IMR-90 (cell line): Measurements from ENCODE around the gene EMC8. TPM values are rescaled to one million over a fixed set of nuclear protein-coding genes. Genes with fewer than 3 reads are reported as not detected.

Experiments
- ATAC-seq: fragments of 200-7000 bp; cut with Tn5 transposase; 2 replicates; pipeline ENCODE4 v1.9.1; 2020; ENCODE audit warnings: low read depth, mild to moderate bottlenecking, moderate library complexity
- BruUV-seq: library from RNA; stranded (reverse); fragments of 400-500 nt; replicated peaks from 2 replicates; lab custom pipeline; 2021; lab: Mats Ljungman, UMichigan
- CTCF ChIA-PET: fragments of 300-600 bp; formaldehyde crosslinking; extraction: SDS; loops from one replicate; lab custom pipeline; 2021; ENCODE audit warnings: antibody characterized with exemption; lab: Yijun Ruan, JAX
- POLR2A ChIA-PET: fragments of 300-600 bp; sonication (Branson Sonifier 250); formaldehyde crosslinking; loops from one replicate; lab custom pipeline; 2022; ENCODE audit warnings: antibody characterized with exemption; ENCODE audit not compliant: unreplicated experiment; lab: Charles Lee
- DNase-seq: peaks from one replicate; pipeline ENCODE4 v3.0.0; 2013
- H2AFZ ChIP-seq: replicated peaks from 2 replicates; pipeline ENCODE3; 2013; ENCODE audit warnings: low read length, mild to moderate bottlenecking; ENCODE audit not compliant: poor library complexity
- H2AK5ac ChIP-seq: 2 replicates; pipeline ENCODE4 v1.6.1; 2013; ENCODE audit warnings: low read depth, low read length, inconsistent platforms
- H2AK9ac ChIP-seq: replicated peaks from 2 replicates; pipeline ENCODE3; 2013; ENCODE audit warnings: mild to moderate bottlenecking, low read depth, low read length, moderate library complexity; ENCODE audit not compliant: poor library complexity
- H2BK120ac ChIP-seq: 2 replicates; pipeline ENCODE4 v1.6.1; 2013; ENCODE audit warnings: low read depth, low read length, inconsistent platforms
- H2BK15ac ChIP-seq: 3 replicates; pipeline ENCODE4 v1.6.1; 2013; ENCODE audit warnings: low read depth, low read length, inconsistent platforms
- H2BK20ac ChIP-seq: 2 replicates; pipeline ENCODE4 v1.6.1; 2013; ENCODE audit warnings: low read depth, mild to moderate bottlenecking, inconsistent platforms, low read length, moderate library complexity
- H2BK5ac ChIP-seq: 2 replicates; pipeline ENCODE4 v1.6.1; 2013; ENCODE audit warnings: mild to moderate bottlenecking, low read depth, low read length, inconsistent platforms; ENCODE audit not compliant: poor library complexity, severe bottlenecking
- H3K14ac ChIP-seq: replicated peaks from 2 replicates; pipeline ENCODE4 v1.6.1; 2013; ENCODE audit warnings: low read depth, low read length, inconsistent platforms
- H3K18ac ChIP-seq: 2 replicates; pipeline ENCODE4 v1.6.1; 2013; ENCODE audit warnings: low read depth, low read length, control low read depth
- H3K23ac ChIP-seq: 2 replicates; pipeline ENCODE4 v1.6.1; 2013; ENCODE audit warnings: low read depth, low read length, inconsistent platforms
- H3K27ac ChIP-seq: 2 replicates; pipeline ENCODE4 v1.5.1; 2013; ENCODE audit warnings: mild to moderate bottlenecking, control low read depth, low read length; ENCODE audit not compliant: insufficient read depth
- H3K27me3 ChIP-seq: 2 replicates; pipeline ENCODE4 v1.6.1; 2013; ENCODE audit warnings: low read length; ENCODE audit not compliant: control insufficient read depth, insufficient read depth
- H3K36me3 ChIP-seq: 2 replicates; pipeline ENCODE4 v1.6.1; 2013; ENCODE audit warnings: low read length, mixed read lengths; ENCODE audit not compliant: control insufficient read depth, insufficient read depth
- H3K4ac ChIP-seq: 2 replicates; pipeline ENCODE4 v1.6.1; 2013; ENCODE audit warnings: low read depth, low read length, inconsistent platforms
- H3K4me1 ChIP-seq: 2 replicates; pipeline ENCODE4 v1.6.1; 2013; ENCODE audit warnings: low read length, mixed read lengths; ENCODE audit not compliant: control insufficient read depth, insufficient read depth
- H3K4me2 ChIP-seq: 2 replicates; pipeline ENCODE4 v1.6.1; 2013; ENCODE audit warnings: low read depth, mild to moderate bottlenecking, control low read depth, low read length, moderate library complexity
- H3K4me3 ChIP-seq: 2 replicates; pipeline ENCODE4 v1.5.1; 2013; ENCODE audit warnings: low read depth, mild to moderate bottlenecking, control low read depth, low read length, moderate library complexity; ENCODE audit not compliant: insufficient read depth
- H3K56ac ChIP-seq: 2 replicates; pipeline ENCODE4 v1.6.1; 2013; ENCODE audit warnings: low read length, inconsistent platforms; ENCODE audit not compliant: insufficient read depth; ENCODE audit errors: extremely low read depth
- H3K79me1 ChIP-seq, 2 experiments: 2 replicates each; pipeline ENCODE4 v1.6.1; 2013; ENCODE audit warnings: low read length in 2 of 2, inconsistent platforms in 1 of 2, low read depth in 1 of 2
- H3K9ac ChIP-seq: 2 replicates; pipeline ENCODE4 v1.6.1; 2013; ENCODE audit warnings: low read depth, low read length, control low read depth
- H3K9me1 ChIP-seq: 2 replicates; pipeline ENCODE4 v1.6.1; 2013; ENCODE audit warnings: low read length, inconsistent platforms; ENCODE audit not compliant: insufficient read depth
- H3K9me3 ChIP-seq: 2 replicates; pipeline ENCODE4 v1.6.1; 2013; ENCODE audit warnings: low read length; ENCODE audit not compliant: control insufficient read depth, insufficient read depth
- H4K20me1 ChIP-seq: 2 replicates; pipeline ENCODE4 v1.6.1; 2013; ENCODE audit warnings: low read length, inconsistent platforms; ENCODE audit not compliant: insufficient read depth
- H4K5ac ChIP-seq: 2 replicates; pipeline ENCODE4 v1.6.1; 2013; ENCODE audit warnings: mild to moderate bottlenecking, low read depth, low read length, control low read depth
- H4K8ac ChIP-seq, 2 experiments: 2 replicates each; pipeline ENCODE4 v1.6.1; 2013; ENCODE audit warnings: low read depth in 2 of 2, low read length in 2 of 2, control low read depth in 1 of 2, inconsistent platforms in 1 of 2
- H4K91ac ChIP-seq: 2 replicates; pipeline ENCODE4 v1.6.1; 2013; ENCODE audit warnings: low read depth, low read length, inconsistent platforms; ENCODE audit not compliant: insufficient read depth
- BHLHE40 ChIP-seq: fragments of 150-350 bp; IDR thresholded peaks from 2 replicates; pipeline ENCODE4 v1.6.1; 2016; ENCODE audit warnings: mild to moderate bottlenecking, low read depth, low read length
- CEBPB ChIP-seq: IDR thresholded peaks from 2 replicates; pipeline ENCODE4 v1.6.1; 2012; ENCODE audit warnings: low read depth, low read length, improper control_type of control experiment
- CHD1 ChIP-seq: IDR thresholded peaks from 2 replicates; pipeline ENCODE4 v1.6.1; 2012; ENCODE audit warnings: low read depth, low read length, improper control_type of control experiment
- CTCF ChIP-seq: conservative IDR thresholded peaks from 2 replicates; pipeline ENCODE4 v1.5.1; 2012; ENCODE audit warnings: mild to moderate bottlenecking, low read depth, low read length, improper control_type of control experiment
- ELK1 ChIP-seq: fragments of 150-350 bp; IDR thresholded peaks from 2 replicates; pipeline ENCODE4 v1.6.1; 2016; ENCODE audit warnings: low read depth, mild to moderate bottlenecking, low read length, moderate library complexity, borderline replicate concordance
- FOS ChIP-seq: fragments of 150-350 bp; IDR thresholded peaks from 2 replicates; pipeline ENCODE4 v1.6.1; 2016; ENCODE audit warnings: low read depth, low read length
- MAFK ChIP-seq: IDR thresholded peaks from 2 replicates; pipeline ENCODE4 v1.6.1; 2012; ENCODE audit warnings: low read depth, low read length, improper control_type of control experiment
- MAZ ChIP-seq: IDR thresholded peaks from 2 replicates; pipeline ENCODE4 v1.6.1; 2012; ENCODE audit warnings: low read depth, mild to moderate bottlenecking, low read length, improper control_type of control experiment, moderate library complexity, borderline replicate concordance
- MXI1 ChIP-seq: IDR thresholded peaks from 2 replicates; pipeline ENCODE4 v1.6.1; 2012; ENCODE audit warnings: low read depth, mild to moderate bottlenecking, low read length, moderate library complexity, borderline replicate concordance
- NFE2L2 ChIP-seq: fragments of 150-350 bp; IDR thresholded peaks from 2 replicates; pipeline ENCODE4 v1.6.1; 2016; ENCODE audit warnings: low read depth, mild to moderate bottlenecking, low read length
- POLR2A ChIP-seq: IDR thresholded peaks from 2 replicates; pipeline ENCODE4 v1.6.1; 2012; ENCODE audit warnings: mild to moderate bottlenecking, low read depth, low read length
- RAD21 ChIP-seq: IDR thresholded peaks from 2 replicates; pipeline ENCODE4 v1.6.1; 2012; ENCODE audit warnings: low read length, improper control_type of control experiment
- RCOR1 ChIP-seq: IDR thresholded peaks from 2 replicates; pipeline ENCODE4 v1.6.1; 2012; ENCODE audit warnings: mild to moderate bottlenecking, low read length, improper control_type of control experiment; ENCODE audit not compliant: insufficient replicate concordance
- RFX5 ChIP-seq: IDR thresholded peaks from 2 replicates; pipeline ENCODE4 v1.8.0; 2012; ENCODE audit warnings: low read depth, mild to moderate bottlenecking, low read length, moderate library complexity
- SMC3 ChIP-seq: fragments of 150-350 bp; IDR thresholded peaks from 2 replicates; pipeline ENCODE4 v1.6.1; 2016; ENCODE audit warnings: low read depth, mild to moderate bottlenecking, antibody characterized with exemption, low read length, moderate library complexity
- WGBS, 2 experiments: methylation state at CpG; one replicate each; pipeline versions ENCODE4 v1.1.5 to v1.1.7; 2013; ENCODE audit warnings: missing lambda C conversion rate in 2 of 2; ENCODE audit not compliant: insufficient read length in 1 of 2; ENCODE audit errors: extremely low coverage in 2 of 2; 5-methylcytosine and 5-hydroxymethylcytosine counted together
- dilution Hi-C: fragments of 300-500 bp; cut with HindIII; formaldehyde crosslinking; loops from one replicate; pipeline ENCODE4 v1.14.3; 2018; ENCODE audit warnings: low sequenced_read_pairs; ENCODE audit not compliant: unreplicated experiment
- in situ Hi-C: fragments of 300-500 bp; cut with MboI; formaldehyde crosslinking; loops from 3 replicates; pipeline ENCODE4 v1.14.3; 2019; ENCODE audit warnings: low sequenced_read_pairs, inconsistent platforms, mixed read lengths
- intact Hi-C: fragments of 100-400 bp; cut with micrococcal nuclease; formaldehyde crosslinking; loops from 2 replicates; pipeline ENCODE4 v1.10.0; 2022
- polyA plus RNA-seq, 3 experiments: library from polyadenylated mRNA; depleted of rRNA; stranded (reverse); fragments of >200 nt; gene quantifications; 2 replicates each; pipeline ENCODE4 v1.2.3, GENCODE V29; 2012; ENCODE audit warnings: low replicate concordance in 1 of 3
- total RNA-seq: library from RNA; depleted of rRNA; stranded (reverse); fragments of >200 nt; gene quantifications from 2 replicates; pipeline ENCODE4 v1.2.3, GENCODE V29; 2012
- TF ChIP-seq, protein P1 (sequence below): fragments of 150-350 bp; IDR thresholded peaks from 2 replicates; pipeline ENCODE4 v1.6.1; 2017; ENCODE audit warnings: mild to moderate bottlenecking, antibody characterized with exemption, low read length, low read depth

The EMC8 gene
- total and polyA plus RNA-seq, 2 of the 4 experiments (the other 2 are of a cell fraction), result 23.7 to 48.9 TPM

- dilution Hi-C loops, result no loop called here
- intact Hi-C loops, result no loop called here
- Histone ChIP-seq H3K18ac (no peak overlapping the region; the same call in 1 of the 2 replicates), H4K5ac (peak overlapping the region; percentile 32), H3K14ac (peak overlapping the region; percentile 82), H3K27ac (peak overlapping the region; percentile 71), H3K27me3 (no peaks in the 10 kb centered on the region), H4K8ac (peak overlapping the region; percentile 87 to 88), H2BK15ac (peak overlapping the region; percentile 95; the same call in 2 of the 3 replicates), H3K9me3 (no peaks in the 10 kb centered on the region), H3K23ac (peak overlapping the region; percentile 83; the same call in 1 of the 2 replicates), H3K56ac (peak overlapping the region; percentile 44), H2BK20ac (peak overlapping the region; percentile 93), H2BK5ac (peak overlapping the region; percentile 87), H2AFZ (peak overlapping the region; percentile 94), H3K4me1 (peaks cover 10% of the 10 kb centered on the region), H4K20me1 (no peaks in the 10 kb centered on the region), H4K91ac (peak overlapping the region; percentile 96), H3K4ac (peak overlapping the region; percentile 95), H2AK5ac (peak overlapping the region; percentile 98), H3K79me1 (peaks cover 0 to 10% of the 10 kb centered on the region in 2 experiments; a peak in 1 of 4 replicates), H3K36me3 (peaks cover 2% of the 10 kb centered on the region), H2BK120ac (peak overlapping the region; percentile 95), H3K9me1 (peaks cover 16% of the 10 kb centered on the region), H3K4me3 (no peak overlapping the region), H3K9ac (0 out of 2 replicates have a peak overlapping the region, but pooled peaks have one; percentile 20), H3K4me2 (no peak overlapping the region), H2AK9ac (peak overlapping the region; percentile 86)
- in situ Hi-C loops, result no loop called here
- peak; percentile 88 for DNase-seq
- TF ChIP-seq CEBPB, result peak; percentile 48
- TF ChIP-seq SMC3, result no peak
- no peak for TF ChIP-seq BHLHE40
- no peak; the same call in 1 of the 2 replicates for TF ChIP-seq RAD21
- TF ChIP-seq MAFK, result no peak
- TF ChIP-seq MXI1, result no peak
- no peak for TF ChIP-seq CHD1
- TF ChIP-seq, protein P1, sequence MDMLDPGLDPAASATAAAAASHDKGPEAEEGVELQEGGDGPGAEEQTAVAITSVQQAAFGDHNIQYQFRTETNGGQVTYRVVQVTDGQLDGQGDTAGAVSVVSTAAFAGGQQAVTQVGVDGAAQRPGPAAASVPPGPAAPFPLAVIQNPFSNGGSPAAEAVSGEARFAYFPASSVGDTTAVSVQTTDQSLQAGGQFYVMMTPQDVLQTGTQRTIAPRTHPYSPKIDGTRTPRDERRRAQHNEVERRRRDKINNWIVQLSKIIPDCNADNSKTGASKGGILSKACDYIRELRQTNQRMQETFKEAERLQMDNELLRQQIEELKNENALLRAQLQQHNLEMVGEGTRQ, result no peak
- TF ChIP-seq RFX5, result no peak
- peak; percentile 53; the same call in 1 of the 2 replicates for TF ChIP-seq MAZ
- TF ChIP-seq NFE2L2, result peak; percentile 75
- peak; percentile 6; the same call in 1 of the 2 replicates for TF ChIP-seq POLR2A
- no peak for TF ChIP-seq RCOR1
- peak; percentile 85 for TF ChIP-seq FOS
- no peak for TF ChIP-seq CTCF
- no peak for TF ChIP-seq ELK1
- CTCF ChIA-PET, result no interaction called here
- POLR2A ChIA-PET, result no interaction called here
- no TSS peak for BruUV-seq
- 24% methylated on average over 4 of the region's 8 CpGs; no CpG with 5 or more reads in 1 of the 2 experiments for WGBS, 2 experiments
- ATAC-seq, result peak; percentile 99
Measured at GRCh38 chr16:85767531-85767930, 31.8 kb downstream of the EMC8 start.
